C4-2B (cell line): Measurements from ENCODE around the gene GALNT10.
"Not testable (repeated sequence)": the region's sequence is repeated elsewhere in the genome, so short reads cannot be mapped to it uniquely, and the experiment has no call there.

Source experiments
- ZFX ChIP-seq: fragments of 450-650 bp; IDR thresholded peaks from 2 replicates; pipeline ENCODE4 v1.6.1; 2017
- TF ChIP-seq, protein P1 (sequence below): fragments of 450-650 bp; conservative IDR thresholded peaks from 2 replicates; pipeline ENCODE4 v1.5.1; 2017; ENCODE audit warnings: mild to moderate bottlenecking

DNA sequence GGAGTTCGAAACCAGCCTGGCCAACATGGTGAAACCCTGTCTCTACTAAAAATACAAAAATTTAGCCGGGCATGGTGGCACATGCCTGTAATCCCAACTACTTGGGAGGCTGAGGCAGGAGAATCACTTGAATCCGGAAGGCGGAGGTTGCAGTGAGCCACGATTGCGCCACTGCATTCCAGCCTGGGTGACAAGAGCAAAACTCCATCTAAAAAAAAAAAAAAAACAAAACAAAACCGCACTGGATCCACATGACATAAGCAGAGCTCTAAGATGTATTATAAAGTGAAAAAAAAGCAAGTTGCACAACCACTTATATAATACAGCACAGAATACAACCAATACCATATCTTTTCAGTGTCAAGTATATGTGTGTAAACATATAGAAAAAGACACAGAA is 169.7 kb downstream of the GALNT10 start:
- TF ChIP-seq, protein P1, sequence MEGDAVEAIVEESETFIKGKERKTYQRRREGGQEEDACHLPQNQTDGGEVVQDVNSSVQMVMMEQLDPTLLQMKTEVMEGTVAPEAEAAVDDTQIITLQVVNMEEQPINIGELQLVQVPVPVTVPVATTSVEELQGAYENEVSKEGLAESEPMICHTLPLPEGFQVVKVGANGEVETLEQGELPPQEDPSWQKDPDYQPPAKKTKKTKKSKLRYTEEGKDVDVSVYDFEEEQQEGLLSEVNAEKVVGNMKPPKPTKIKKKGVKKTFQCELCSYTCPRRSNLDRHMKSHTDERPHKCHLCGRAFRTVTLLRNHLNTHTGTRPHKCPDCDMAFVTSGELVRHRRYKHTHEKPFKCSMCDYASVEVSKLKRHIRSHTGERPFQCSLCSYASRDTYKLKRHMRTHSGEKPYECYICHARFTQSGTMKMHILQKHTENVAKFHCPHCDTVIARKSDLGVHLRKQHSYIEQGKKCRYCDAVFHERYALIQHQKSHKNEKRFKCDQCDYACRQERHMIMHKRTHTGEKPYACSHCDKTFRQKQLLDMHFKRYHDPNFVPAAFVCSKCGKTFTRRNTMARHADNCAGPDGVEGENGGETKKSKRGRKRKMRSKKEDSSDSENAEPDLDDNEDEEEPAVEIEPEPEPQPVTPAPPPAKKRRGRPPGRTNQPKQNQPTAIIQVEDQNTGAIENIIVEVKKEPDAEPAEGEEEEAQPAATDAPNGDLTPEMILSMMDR = not testable (repeated sequence)
- not testable (repeated sequence) for TF ChIP-seq ZFX
